Measurements from ENCODE around the gene KCTD19.
A peak's percentile ranks its signal among the peaks of the same experiment; 100 is the strongest.

The KCTD19 gene

GRCh38 chr16:67254801-67255552 is 71.6 kb downstream of the KCTD19 start:
- Histone ChIP-seq H3K4me2 (ENCODE audit: low read length) (no peak overlapping the region), H3K9me3 (replicated peaks; ENCODE audit: low read length) (no peaks in the 10 kb centered on the region), H3K36me3 (ENCODE audit: insufficient read depth, low read length) (peaks cover 6% of the 10 kb centered on the region), H3K9ac (ENCODE audit: low read depth, low read length) (no peak overlapping the region), H3K27me3 (ENCODE audit: control insufficient read depth, insufficient read depth, low read length) (no peaks in the 10 kb centered on the region), H3K4me1 (ENCODE audit: control insufficient read depth, insufficient read depth, low read length) (peaks cover 9% of the 10 kb centered on the region), H3K4me3 (ENCODE audit: low read length) (no peak overlapping the region)

DNA sequence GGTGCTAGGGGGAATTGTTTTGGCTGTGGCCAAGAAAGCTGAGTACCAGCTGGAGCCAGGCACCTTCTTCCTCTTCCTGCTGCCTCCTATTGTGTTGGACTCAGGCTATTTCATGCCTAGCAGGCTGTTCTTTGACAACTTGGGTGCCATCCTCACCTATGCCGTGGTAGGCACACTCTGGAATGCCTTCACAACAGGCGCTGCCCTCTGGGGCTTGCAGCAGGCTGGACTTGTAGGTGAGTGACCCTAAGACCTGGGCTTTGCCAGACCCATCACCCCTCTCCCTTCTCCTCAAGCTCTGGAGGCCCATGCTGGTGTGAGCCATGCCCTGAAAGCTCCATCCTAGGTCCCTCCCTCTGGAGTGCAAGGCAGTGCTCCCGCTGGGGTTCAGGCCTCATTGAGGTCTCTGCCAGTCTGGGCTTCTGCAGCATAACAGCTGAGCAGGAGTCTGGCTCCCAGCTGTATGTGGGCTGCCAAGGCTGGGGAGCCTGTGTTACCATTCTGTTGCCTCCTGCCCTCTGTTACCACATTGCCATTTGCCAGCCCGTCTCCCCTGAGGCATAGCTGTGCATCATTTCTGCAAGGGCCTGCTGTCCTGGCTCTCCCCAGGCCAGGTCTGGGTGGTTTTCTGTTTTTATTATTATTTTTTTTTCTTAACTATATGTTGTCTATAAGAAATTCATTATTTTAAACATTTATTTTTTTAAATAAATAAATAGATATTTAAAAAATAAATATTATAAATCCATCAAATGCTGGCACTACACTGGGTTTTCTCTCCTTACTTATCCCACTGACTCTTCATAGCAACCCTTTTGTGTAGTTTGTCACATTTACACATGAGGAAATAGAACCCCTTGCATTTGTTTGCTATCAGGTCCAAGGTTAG is 73.7 kb downstream of the KCTD19 start:
- Histone ChIP-seq H3K9ac (ENCODE audit: low read depth, low read length) (no peak overlapping the region), H3K9me3 (replicated peaks; ENCODE audit: low read length) (no peaks in the 10 kb centered on the region), H3K4me2 (ENCODE audit: low read length) (no peak overlapping the region), H3K27me3 (ENCODE audit: control insufficient read depth, insufficient read depth, low read length) (no peaks in the 10 kb centered on the region), H3K36me3 (ENCODE audit: insufficient read depth, low read length) (peaks cover 6% of the 10 kb centered on the region), H3K4me3 (ENCODE audit: low read length) (no peak overlapping the region), H3K4me1 (ENCODE audit: control insufficient read depth, insufficient read depth, low read length) (peaks cover 26% of the 10 kb centered on the region)

DNA sequence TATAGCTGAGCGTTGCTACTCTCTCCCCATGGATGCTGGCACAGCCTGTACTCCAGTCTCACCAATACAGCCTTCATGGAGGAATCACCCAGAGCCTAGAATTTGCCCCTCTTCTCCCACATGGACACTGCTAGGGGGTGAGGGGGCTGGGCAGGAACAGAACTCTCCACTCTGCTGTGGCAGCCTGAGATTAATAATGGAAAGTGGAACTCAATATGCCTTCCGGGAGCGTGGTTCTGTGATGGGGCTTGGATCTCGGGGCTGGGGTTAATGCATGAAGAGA is 76.6 kb downstream of the KCTD19 start:
- no peaks in the 10 kb centered on the region for H3K36me3 ChIP-seq (ENCODE audit: insufficient read depth, low read length)
- H3K4me3 ChIP-seq (ENCODE audit: low read length) = peak overlapping the region; percentile 80
- H3K9me3 ChIP-seq (replicated peaks; ENCODE audit: low read length) = no peaks in the 10 kb centered on the region
- peaks cover 34% of the 10 kb centered on the region for H3K4me1 ChIP-seq (ENCODE audit: control insufficient read depth, insufficient read depth, low read length)
- peak overlapping the region; percentile 95 for H3K4me2 ChIP-seq (ENCODE audit: low read length)
- no peaks in the 10 kb centered on the region for H3K27me3 ChIP-seq (ENCODE audit: control insufficient read depth, insufficient read depth, low read length)
- no peak overlapping the region for H3K9ac ChIP-seq (ENCODE audit: low read depth, low read length)

GRCh38 chr16:67249178-67250044 is 77.1 kb downstream of the KCTD19 start:
- peaks cover 39% of the 10 kb centered on the region for H3K4me1 ChIP-seq (ENCODE audit: control insufficient read depth, insufficient read depth, low read length)

GRCh38 chr16:67248401-67249177 is 78.0 kb downstream of the KCTD19 start, which contains the start of gene SLC9A5:
TSS of gene SLC9A5 (plus strand) at chr16:67248979. CDS start at chr16:67249015, 36 bp downstream.
- Histone ChIP-seq H3K4me1 (ENCODE audit: control insufficient read depth, insufficient read depth, low read length) (peaks cover 48% of the 10 kb centered on the region), H3K9ac (ENCODE audit: low read depth, low read length) (peak within 1 kb of the TSS; percentile 75), H3K9me3 (replicated peaks; ENCODE audit: low read length) (no peaks in the 10 kb centered on the region), H3K27me3 (ENCODE audit: control insufficient read depth, insufficient read depth, low read length) (no peaks in the 10 kb centered on the region), H3K36me3 (ENCODE audit: insufficient read depth, low read length) (no peaks in the 10 kb centered on the region), H3K4me3 (ENCODE audit: low read length) (peak within 1 kb of the TSS; percentile 80), H3K4me2 (ENCODE audit: low read length) (peak within 1 kb of the TSS; percentile 95)

More at GRCh38 chr16:67249178-67250044, 77.1 kb downstream of the KCTD19 start:
- Histone ChIP-seq H3K27me3 (ENCODE audit: control insufficient read depth, insufficient read depth, low read length) (no peaks in the 10 kb centered on the region), H3K4me3 (ENCODE audit: low read length) (peak overlapping the region; percentile 80), H3K9ac (ENCODE audit: low read depth, low read length) (peak overlapping the region; percentile 75), H3K4me2 (ENCODE audit: low read length) (peak overlapping the region; percentile 95), H3K9me3 (replicated peaks; ENCODE audit: low read length) (no peaks in the 10 kb centered on the region), H3K36me3 (ENCODE audit: insufficient read depth, low read length) (no peaks in the 10 kb centered on the region)

DNA sequence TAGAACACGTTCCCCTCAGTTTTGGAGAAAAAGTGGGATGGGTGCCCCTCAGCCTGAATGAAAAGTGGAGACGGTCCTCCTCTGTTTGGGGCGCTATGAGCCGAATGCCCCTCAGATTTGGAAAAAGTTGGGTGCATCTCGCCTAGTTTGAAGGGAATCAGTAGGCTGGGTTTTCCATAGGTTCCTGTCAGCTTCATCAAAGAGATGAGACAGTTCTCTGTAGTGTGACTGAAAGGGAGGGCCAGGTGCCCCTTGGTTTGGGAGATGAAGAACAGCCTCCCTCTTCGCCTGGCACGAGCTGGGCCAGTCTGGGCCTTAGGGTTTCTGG is 78.5 kb downstream of the KCTD19 start:
- peaks cover 53% of the 10 kb centered on the region for H3K4me1 ChIP-seq (ENCODE audit: control insufficient read depth, insufficient read depth, low read length)

DNA sequence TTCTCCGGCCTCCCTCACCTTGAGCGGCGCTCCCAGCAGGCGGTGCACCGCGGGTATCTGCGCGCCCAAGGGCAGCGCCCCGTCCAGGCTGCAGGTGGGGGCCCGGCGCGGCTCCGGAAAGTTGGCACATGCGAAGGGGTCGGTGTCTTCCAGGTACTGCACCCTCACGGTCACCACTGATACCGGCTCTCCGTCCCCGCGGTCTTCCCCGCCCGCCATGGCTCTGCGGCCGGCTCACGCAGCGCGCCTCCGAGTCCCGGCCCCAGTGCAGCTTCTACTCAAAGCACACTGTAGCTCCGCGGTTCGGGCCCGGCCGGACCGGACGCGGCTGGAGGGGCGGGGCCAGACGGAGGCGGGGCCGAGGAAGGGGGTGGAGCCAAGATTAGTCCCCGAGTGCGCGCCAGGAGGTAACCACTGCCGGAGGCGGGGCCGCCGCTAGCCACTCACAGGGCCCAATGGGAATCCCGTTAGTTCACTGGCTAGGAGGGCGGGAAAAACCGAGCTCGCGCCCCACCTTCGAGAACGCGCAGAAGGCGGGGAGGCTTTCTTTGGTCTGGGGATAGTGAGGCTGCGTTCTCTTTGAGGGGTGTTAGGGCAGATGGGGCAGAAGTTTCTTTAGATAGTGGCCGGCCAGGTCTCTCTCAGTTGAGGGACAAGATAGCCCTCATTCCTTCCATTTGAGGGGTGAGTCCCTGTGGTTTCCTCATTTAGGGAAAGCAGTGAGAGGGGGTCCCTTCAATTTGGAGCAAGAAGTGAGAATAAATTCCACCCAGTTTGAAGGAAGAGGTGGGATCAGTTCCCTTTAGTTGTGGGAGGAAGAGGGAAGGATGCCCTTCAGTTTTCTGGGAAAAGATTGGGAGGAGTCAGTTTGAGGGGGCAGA is 79.1 kb downstream of the KCTD19 start, which contains the start of gene FHOD1:
FHOD1 (minus strand) TSS at position 290 of the 881 bp plus-strand sequence; CDS start at position 219, 71 bp downstream.
- Histone ChIP-seq H3K9me3 (replicated peaks; ENCODE audit: low read length) (no peaks in the 10 kb centered on the region), H3K9ac (ENCODE audit: low read depth, low read length) (peak within 1 kb of the TSS; percentile 82), H3K4me1 (ENCODE audit: control insufficient read depth, insufficient read depth, low read length) (peaks cover 57% of the 10 kb centered on the region), H3K4me3 (ENCODE audit: low read length) (peak within 1 kb of the TSS; percentile 80), H3K4me2 (ENCODE audit: low read length) (peak within 1 kb of the TSS; percentile 95), H3K36me3 (ENCODE audit: insufficient read depth, low read length) (no peaks in the 10 kb centered on the region), H3K27me3 (ENCODE audit: control insufficient read depth, insufficient read depth, low read length) (no peaks in the 10 kb centered on the region)

More for the DNA sequence above, 78.5 kb downstream of the KCTD19 start:
- H3K9me3 ChIP-seq (replicated peaks; ENCODE audit: low read length) = no peaks in the 10 kb centered on the region
- peak overlapping the region; percentile 75 for H3K9ac ChIP-seq (ENCODE audit: low read depth, low read length)
- peak overlapping the region; percentile 95 for H3K4me2 ChIP-seq (ENCODE audit: low read length)
- H3K36me3 ChIP-seq (ENCODE audit: insufficient read depth, low read length) = no peaks in the 10 kb centered on the region
- peak overlapping the region; percentile 80 for H3K4me3 ChIP-seq (ENCODE audit: low read length)
- H3K27me3 ChIP-seq (ENCODE audit: control insufficient read depth, insufficient read depth, low read length) = no peaks in the 10 kb centered on the region

DNA sequence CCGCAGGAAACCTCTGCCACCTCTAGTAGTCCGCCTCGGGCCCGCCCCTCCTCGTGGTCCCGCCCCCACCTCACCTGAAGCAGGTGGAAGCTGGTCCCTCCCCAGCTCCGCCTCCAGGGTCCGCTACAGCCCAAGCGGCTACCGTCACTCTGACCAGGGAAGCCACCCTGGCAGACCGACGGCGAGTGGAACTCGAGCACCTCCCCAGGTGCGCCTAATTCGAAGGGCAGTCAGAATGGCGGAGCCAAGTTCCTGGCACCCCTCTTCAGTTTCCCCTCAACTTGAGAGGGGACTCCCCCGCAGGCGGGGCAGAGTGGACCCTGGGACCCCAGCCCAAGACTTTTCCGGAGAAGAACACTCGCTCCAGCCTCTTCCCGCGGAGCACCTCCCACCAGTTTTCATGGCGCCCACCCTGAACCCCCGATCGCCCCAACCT is 79.8 kb downstream of the KCTD19 start:
- Histone ChIP-seq H3K36me3 (ENCODE audit: insufficient read depth, low read length) (no peaks in the 10 kb centered on the region), H3K9me3 (replicated peaks; ENCODE audit: low read length) (no peaks in the 10 kb centered on the region), H3K4me2 (ENCODE audit: low read length) (peak overlapping the region; percentile 86), H3K4me3 (ENCODE audit: low read length) (peak overlapping the region; percentile 80), H3K27me3 (ENCODE audit: control insufficient read depth, insufficient read depth, low read length) (no peaks in the 10 kb centered on the region), H3K9ac (ENCODE audit: low read depth, low read length) (peak overlapping the region; percentile 82), H3K4me1 (ENCODE audit: control insufficient read depth, insufficient read depth, low read length) (peaks cover 63% of the 10 kb centered on the region)

DNA sequence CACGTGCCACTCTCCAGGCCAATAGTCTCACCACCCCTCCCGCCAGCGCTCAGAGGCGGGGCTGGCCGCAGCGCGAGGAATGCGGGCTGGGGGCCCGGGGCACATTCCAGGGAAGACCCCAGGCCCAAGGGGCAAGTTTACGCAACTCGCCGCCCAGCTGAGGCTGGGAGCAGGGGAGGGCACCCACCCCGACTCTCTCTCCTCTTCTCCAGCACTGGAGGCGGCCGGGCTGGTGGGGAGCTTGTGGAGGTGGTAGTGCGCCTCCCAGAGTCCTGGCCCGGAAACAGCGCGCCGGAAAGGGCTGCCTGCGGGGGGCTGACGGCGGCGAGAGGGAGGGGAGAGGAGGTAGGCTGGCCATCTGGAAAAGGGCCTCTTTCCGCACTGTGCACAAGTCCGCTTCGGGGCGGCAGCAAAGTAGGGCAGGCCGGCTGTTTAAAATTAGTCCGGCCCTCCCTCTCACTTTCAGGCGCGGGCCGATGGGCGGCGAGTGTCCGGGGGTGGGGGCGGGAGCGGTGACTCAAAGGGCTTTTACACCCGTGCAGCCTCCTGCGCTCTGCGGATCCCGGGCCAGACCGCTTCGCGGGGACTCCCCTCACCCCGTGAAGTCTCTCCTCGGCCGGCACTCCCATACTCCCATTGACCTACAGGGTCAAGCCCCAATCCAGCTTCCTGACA is 80.3 kb downstream of the KCTD19 start:
- Histone ChIP-seq H3K4me1 (ENCODE audit: control insufficient read depth, insufficient read depth, low read length) (peaks cover 69% of the 10 kb centered on the region), H3K9me3 (replicated peaks; ENCODE audit: low read length) (no peaks in the 10 kb centered on the region), H3K4me3 (ENCODE audit: low read length) (peak overlapping the region; percentile 80), H3K27me3 (ENCODE audit: control insufficient read depth, insufficient read depth, low read length) (no peaks in the 10 kb centered on the region), H3K9ac (ENCODE audit: low read depth, low read length) (peak overlapping the region; percentile 82), H3K4me2 (ENCODE audit: low read length) (peak overlapping the region; percentile 86), H3K36me3 (ENCODE audit: insufficient read depth, low read length) (no peaks in the 10 kb centered on the region)
